Measurements from ENCODE around the gene MTG2. TPM values are rescaled to one million over a fixed set of nuclear protein-coding genes. Genes with fewer than 3 reads are reported as not detected.
"Not testable (repeated sequence)": the region's sequence is repeated elsewhere in the genome, so short reads cannot be mapped to it uniquely, and the experiment has no call there.

Gene MTG2
- total RNA-seq, 2 donors from 2014 or later: 19.8 to 23.8 TPM

- intact Hi-C loops (cut with DNase I): loop anchor here (2.0 to 5.0 kb wide), 2 partner anchors 77 to 126 kb away; no protein-coding TSS in a partner anchor
- peak; percentile 96 for DNase-seq (ENCODE audit: low spot score)
Measured at GRCh38 chr20:62143081-62143956, 39.5 kb upstream of the MTG2 start, which contains the start of the genes PSMA7 and SS18L1. TSS of gene PSMA7 (minus strand) at chr20:62143394. CDS start at chr20:62143303, 91 bp downstream. TSS of gene SS18L1 (plus strand) at chr20:62143769. CDS start at chr20:62143821, 52 bp downstream.

- peak; percentile 91 for DNase-seq (ENCODE audit: low spot score)
- intact Hi-C loops (cut with DNase I): loop anchor here (2.0 to 5.0 kb wide), 2 partner anchors 77 to 127 kb away; no protein-coding TSS in a partner anchor
Measured at GRCh38 chr20:62143957-62144825, 38.6 kb upstream of the MTG2 start.

GRCh38 chr20:62145688-62146018, 37.2 kb upstream of the MTG2 start:
- DNase-seq (ENCODE audit: low spot score): no peak
- intact Hi-C loops (cut with DNase I): no loop called here

GRCh38 chr20:62146019-62146755, 36.6 kb upstream of the MTG2 start:
- DNase-seq (ENCODE audit: low spot score): no peak
- intact Hi-C loops (cut with DNase I): no loop called here

GRCh38 chr20:62147125-62147524, 35.7 kb upstream of the MTG2 start:
- intact Hi-C loops (cut with DNase I): no loop called here
- DNase-seq (ENCODE audit: low spot score): no peak

GRCh38 chr20:62147528-62147927, 35.3 kb upstream of the MTG2 start:
- intact Hi-C loops (cut with DNase I): no loop called here
- DNase-seq (ENCODE audit: low spot score): no peak

- DNase-seq (ENCODE audit: low spot score); intact Hi-C loops (cut with DNase I): not testable (repeated sequence)
Measured at GRCh38 chr20:62148383-62148782, 34.4 kb upstream of the MTG2 start.

- DNase-seq (ENCODE audit: low spot score): no peak
- intact Hi-C loops (cut with DNase I): no loop called here
Measured at GRCh38 chr20:62148908-62149314, 33.9 kb upstream of the MTG2 start.

GRCh38 chr20:62149532-62150309, 33.1 kb upstream of the MTG2 start:
- DNase-seq (ENCODE audit: low spot score): no peak
- intact Hi-C loops (cut with DNase I): no loop called here

- intact Hi-C loops (cut with DNase I): no loop called here
- no peak for DNase-seq (ENCODE audit: low spot score)
Measured at GRCh38 chr20:62150310-62150575, 32.6 kb upstream of the MTG2 start.

GRCh38 chr20:62151225-62151624, 31.6 kb upstream of the MTG2 start:
- intact Hi-C loops (cut with DNase I): no loop called here
- DNase-seq (ENCODE audit: low spot score): no peak

GRCh38 chr20:62151835-62152364, 30.9 kb upstream of the MTG2 start:
- DNase-seq (ENCODE audit: low spot score): no peak
- intact Hi-C loops (cut with DNase I): no loop called here

GRCh38 chr20:62155428-62156253, 27.2 kb upstream of the MTG2 start:
- intact Hi-C loops (cut with DNase I): no loop called here
- DNase-seq (ENCODE audit: low spot score): no peak

- DNase-seq (ENCODE audit: low spot score): no peak
- intact Hi-C loops (cut with DNase I): no loop called here
Measured at GRCh38 chr20:62156254-62156556, 26.6 kb upstream of the MTG2 start.

GRCh38 chr20:62156592-62157386, 26.0 kb upstream of the MTG2 start:
- no peak for DNase-seq (ENCODE audit: low spot score)
- intact Hi-C loops (cut with DNase I): no loop called here

- DNase-seq (ENCODE audit: low spot score): no peak
- intact Hi-C loops (cut with DNase I): no loop called here
Measured at GRCh38 chr20:62157387-62158087, 25.3 kb upstream of the MTG2 start.

- intact Hi-C loops (cut with DNase I): no loop called here
- no peak for DNase-seq (ENCODE audit: low spot score)
Measured at GRCh38 chr20:62158088-62158400, 24.8 kb upstream of the MTG2 start.

Data from posterior vena cava (tissue), 2 donors.